Stimulated activated CD4-positive, alpha-beta T cell treated with anti-CD3 and anti-CD28 coated beads, TNF-alpha, amount 100 ng/mL, for 1 hour (primary cell): Measurements from ENCODE around the gene ANKRD60.

Source experiments
- DNase-seq, 3 donors: peaks; one replicate each; pipeline ENCODE4 v3.0.0-alpha.2; 2020; ENCODE audit warnings: low read depth in 3 of 3, low spot score in 1 of 3

The ANKRD60 gene

GRCh38 chr20:58167759-58168158, 60.7 kb downstream of the ANKRD60 start:
- no peak for DNase-seq
